HepG2 (cell line): ENCODE results near the gene RECQL5. TPM values are rescaled to one million over a fixed set of nuclear protein-coding genes. Genes with fewer than 3 reads are reported as not detected.
A peak's percentile ranks its signal among the peaks of the same experiment; 100 is the strongest.

Experiments
- AGO1 ChIP-seq: fragments of 200-400 bp; formaldehyde crosslinking; IDR thresholded peaks from 2 replicates; pipeline ENCODE4 v1.6.1; 2017; ENCODE audit warnings: mild to moderate bottlenecking, low read depth, low read length, moderate library complexity; ENCODE audit not compliant: poor library complexity, severe bottlenecking
- ARNTL ChIP-seq: sonication (generic); formaldehyde crosslinking; IDR thresholded peaks from 2 replicates; pipeline ENCODE4 v1.4.0; 2020; ENCODE audit warnings: mild to moderate bottlenecking, missing genetic modification reagents
- BRD4 ChIP-seq: sonication (generic); formaldehyde crosslinking; IDR thresholded peaks from 2 replicates; pipeline ENCODE4 v1.4.0; 2020; ENCODE audit warnings: missing genetic modification reagents
- DNMT1 ChIP-seq: sonication (generic); formaldehyde crosslinking; IDR thresholded peaks from 2 replicates; pipeline ENCODE4 v1.5.1; 2020; ENCODE audit warnings: mild to moderate bottlenecking, missing genetic modification reagents
- IKZF1 ChIP-seq: fragments of 450-650 bp; IDR thresholded peaks from 2 replicates; pipeline ENCODE4 v1.7.1; 2016
- SALL2 ChIP-seq: sonication (generic); formaldehyde crosslinking; IDR thresholded peaks from 2 replicates; pipeline ENCODE4 v1.8.1; 2023; ENCODE audit warnings: mild to moderate bottlenecking, missing genetic modification reagents, inconsistent platforms
- STAT5B ChIP-seq: sonication (generic); formaldehyde crosslinking; IDR thresholded peaks from 2 replicates; pipeline ENCODE4 v1.4.0; 2020; ENCODE audit warnings: missing genetic modification reagents
- TBX2 ChIP-seq: sonication (generic); formaldehyde crosslinking; IDR thresholded peaks from 2 replicates; pipeline ENCODE4 v1.5.0; 2020; ENCODE audit warnings: missing genetic modification reagents, mild to moderate bottlenecking, borderline replicate concordance
- ZBTB3 ChIP-seq: sonication (generic); formaldehyde crosslinking; IDR thresholded peaks from 2 replicates; pipeline ENCODE4 v1.4.0; 2020; ENCODE audit warnings: low read depth, mild to moderate bottlenecking, moderate library complexity, missing genetic modification reagents, borderline replicate concordance
- ZFP82 ChIP-seq: sonication (generic); formaldehyde crosslinking; IDR thresholded peaks from 2 replicates; pipeline ENCODE4 v1.5.1; 2020; ENCODE audit warnings: mild to moderate bottlenecking, missing genetic modification reagents, borderline replicate concordance
- ZIK1 ChIP-seq: sonication (generic); formaldehyde crosslinking; IDR thresholded peaks from 2 replicates; pipeline ENCODE4 v1.5.0; 2020; ENCODE audit warnings: mild to moderate bottlenecking, low read depth, missing genetic modification reagents, borderline replicate concordance
- ZNF335 ChIP-seq: sonication (generic); formaldehyde crosslinking; IDR thresholded peaks from 2 replicates; pipeline ENCODE4 v1.4.0; 2020; ENCODE audit warnings: missing genetic modification reagents
- ZNF446 ChIP-seq: sonication (generic); formaldehyde crosslinking; IDR thresholded peaks from 2 replicates; pipeline ENCODE4 v1.5.0; 2020; ENCODE audit warnings: mild to moderate bottlenecking, missing genetic modification reagents
- ZNF83 ChIP-seq: sonication (generic); formaldehyde crosslinking; IDR thresholded peaks from 2 replicates; pipeline ENCODE4 v1.4.0; 2020; ENCODE audit warnings: missing genetic modification reagents, mild to moderate bottlenecking, borderline replicate concordance
- ZNF879 ChIP-seq: sonication (generic); formaldehyde crosslinking; IDR thresholded peaks from 2 replicates; pipeline ENCODE4 v1.8.1; 2023; ENCODE audit warnings: missing genetic modification reagents
- polyA plus RNA-seq, 8 experiments: library from polyadenylated mRNA; depleted of rRNA in 3 of 8; stranded (reverse) in 7 of 8; unstranded in 1 of 8; fragments of >200 nt; fragmentation: Illumina TruSeq in 4 of 8; extraction: Trizol in 4 of 8; gene quantifications; 2 replicates each; pipeline versions ENCODE4 v1.2.1 to v1.2.3, GENCODE V29; 2011 to 2016; ENCODE audit warnings: low read depth in 4 of 8, missing spikeins in 1 of 8, mixed read lengths in 1 of 8; ENCODE audit not compliant: insufficient read depth in 1 of 8
- total RNA-seq, 5 experiments: library from RNA; depleted of rRNA; stranded (reverse); fragments of >200 nt; fragmentation: Illumina TruSeq; extraction: Trizol; gene quantifications; 2 replicates each; pipeline ENCODE4 v1.2.3, GENCODE V29; 2016; ENCODE audit warnings: low read depth in 1 of 5
- TF ChIP-seq, protein P1 (sequence below): sonication (generic); IDR thresholded peaks from 2 replicates; pipeline ENCODE4 v1.6.1; 2016; ENCODE audit warnings: low read depth, borderline replicate concordance
- TF ChIP-seq, protein P2 (sequence below): sonication (generic); formaldehyde crosslinking; conservative IDR thresholded peaks from 2 replicates; pipeline ENCODE4 v1.8.1; 2023; ENCODE audit warnings: missing genetic modification reagents
- TF ChIP-seq, protein P3 (sequence below): sonication (generic); formaldehyde crosslinking; IDR thresholded peaks from 2 replicates; pipeline ENCODE4 v1.4.0; 2020; ENCODE audit warnings: missing genetic modification reagents, borderline replicate concordance
- TF ChIP-seq, protein P4 (sequence below): sonication (generic); formaldehyde crosslinking; conservative IDR thresholded peaks from 2 replicates; pipeline ENCODE4 v1.8.0; 2022; ENCODE audit warnings: mild to moderate bottlenecking, moderate library complexity, missing genetic modification reagents

Gene RECQL5
- total and polyA plus RNA-seq, 2 of the 13 experiments (the other 11 are each of a cell fraction or from before 2014, with no cell fraction given): 27.7 to 32.0 TPM

DNA sequence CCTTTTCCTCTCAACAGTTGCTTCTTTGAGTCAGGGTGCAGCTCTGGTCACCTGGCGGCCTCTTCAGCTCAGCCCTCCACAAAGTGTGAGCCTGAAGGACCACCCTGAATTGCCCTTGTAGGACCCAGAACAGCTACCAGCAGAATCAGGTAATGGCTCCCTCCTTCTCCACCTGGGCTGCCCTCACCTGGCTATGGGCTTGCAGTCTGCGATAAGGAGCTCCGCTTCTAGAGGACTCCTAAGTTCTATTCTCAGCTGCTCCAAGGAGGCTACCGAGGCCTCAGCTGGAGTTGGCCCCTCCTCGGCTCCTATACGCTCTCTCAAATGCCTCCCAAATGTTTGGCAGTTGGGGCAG is 20.3 kb downstream of the RECQL5 start (continued):
- TF ChIP-seq, protein P1, sequence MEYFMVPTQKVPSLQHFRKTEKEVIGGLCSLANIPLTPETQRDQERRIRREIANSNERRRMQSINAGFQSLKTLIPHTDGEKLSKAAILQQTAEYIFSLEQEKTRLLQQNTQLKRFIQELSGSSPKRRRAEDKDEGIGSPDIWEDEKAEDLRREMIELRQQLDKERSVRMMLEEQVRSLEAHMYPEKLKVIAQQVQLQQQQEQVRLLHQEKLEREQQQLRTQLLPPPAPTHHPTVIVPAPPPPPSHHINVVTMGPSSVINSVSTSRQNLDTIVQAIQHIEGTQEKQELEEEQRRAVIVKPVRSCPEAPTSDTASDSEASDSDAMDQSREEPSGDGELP: 0 out of 2 replicates have a peak, but pooled peaks have one; percentile 0
- no peak for TF ChIP-seq ZNF83 (CRISPR knock-in tag)
- no peak for TF ChIP-seq STAT5B (CRISPR knock-in tag)
- no peak for TF ChIP-seq BRD4 (CRISPR knock-in tag)
- no peak for TF ChIP-seq DNMT1 (CRISPR knock-in tag)
- no peak for TF ChIP-seq AGO1
- TF ChIP-seq SALL2: peak; percentile 6; the same call in 1 of the 2 replicates
- TF ChIP-seq TBX2 (CRISPR knock-in tag): 0 out of 2 replicates have a peak, but pooled peaks have one; percentile 9
- TF ChIP-seq ZBTB3 (CRISPR knock-in tag): no peak
- TF ChIP-seq, protein P2, sequence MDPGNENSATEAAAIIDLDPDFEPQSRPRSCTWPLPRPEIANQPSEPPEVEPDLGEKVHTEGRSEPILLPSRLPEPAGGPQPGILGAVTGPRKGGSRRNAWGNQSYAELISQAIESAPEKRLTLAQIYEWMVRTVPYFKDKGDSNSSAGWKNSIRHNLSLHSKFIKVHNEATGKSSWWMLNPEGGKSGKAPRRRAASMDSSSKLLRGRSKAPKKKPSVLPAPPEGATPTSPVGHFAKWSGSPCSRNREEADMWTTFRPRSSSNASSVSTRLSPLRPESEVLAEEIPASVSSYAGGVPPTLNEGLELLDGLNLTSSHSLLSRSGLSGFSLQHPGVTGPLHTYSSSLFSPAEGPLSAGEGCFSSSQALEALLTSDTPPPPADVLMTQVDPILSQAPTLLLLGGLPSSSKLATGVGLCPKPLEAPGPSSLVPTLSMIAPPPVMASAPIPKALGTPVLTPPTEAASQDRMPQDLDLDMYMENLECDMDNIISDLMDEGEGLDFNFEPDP (CRISPR knock-in tag): 0 out of 2 replicates have a peak, but pooled peaks have one; percentile 64
- TF ChIP-seq ZIK1 (CRISPR knock-in tag): peak; percentile 16; the same call in 1 of the 2 replicates
- TF ChIP-seq ZNF879 (CRISPR knock-in tag): no peak
- no peak for TF ChIP-seq IKZF1
- TF ChIP-seq ZNF335 (CRISPR knock-in tag): no peak
- TF ChIP-seq, protein P3, sequence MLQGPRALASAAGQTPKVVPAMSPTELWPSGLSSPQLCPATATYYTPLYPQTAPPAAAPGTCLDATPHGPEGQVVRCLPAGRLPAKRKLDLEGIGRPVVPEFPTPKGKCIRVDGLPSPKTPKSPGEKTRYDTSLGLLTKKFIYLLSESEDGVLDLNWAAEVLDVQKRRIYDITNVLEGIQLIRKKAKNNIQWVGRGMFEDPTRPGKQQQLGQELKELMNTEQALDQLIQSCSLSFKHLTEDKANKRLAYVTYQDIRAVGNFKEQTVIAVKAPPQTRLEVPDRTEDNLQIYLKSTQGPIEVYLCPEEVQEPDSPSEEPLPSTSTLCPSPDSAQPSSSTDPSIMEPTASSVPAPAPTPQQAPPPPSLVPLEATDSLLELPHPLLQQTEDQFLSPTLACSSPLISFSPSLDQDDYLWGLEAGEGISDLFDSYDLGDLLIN (CRISPR knock-in tag): 0 out of 2 replicates have a peak, but pooled peaks have one; percentile 4
- TF ChIP-seq ARNTL (CRISPR knock-in tag): peak; percentile 6; the same call in 1 of the 2 replicates
- TF ChIP-seq, protein P4, sequence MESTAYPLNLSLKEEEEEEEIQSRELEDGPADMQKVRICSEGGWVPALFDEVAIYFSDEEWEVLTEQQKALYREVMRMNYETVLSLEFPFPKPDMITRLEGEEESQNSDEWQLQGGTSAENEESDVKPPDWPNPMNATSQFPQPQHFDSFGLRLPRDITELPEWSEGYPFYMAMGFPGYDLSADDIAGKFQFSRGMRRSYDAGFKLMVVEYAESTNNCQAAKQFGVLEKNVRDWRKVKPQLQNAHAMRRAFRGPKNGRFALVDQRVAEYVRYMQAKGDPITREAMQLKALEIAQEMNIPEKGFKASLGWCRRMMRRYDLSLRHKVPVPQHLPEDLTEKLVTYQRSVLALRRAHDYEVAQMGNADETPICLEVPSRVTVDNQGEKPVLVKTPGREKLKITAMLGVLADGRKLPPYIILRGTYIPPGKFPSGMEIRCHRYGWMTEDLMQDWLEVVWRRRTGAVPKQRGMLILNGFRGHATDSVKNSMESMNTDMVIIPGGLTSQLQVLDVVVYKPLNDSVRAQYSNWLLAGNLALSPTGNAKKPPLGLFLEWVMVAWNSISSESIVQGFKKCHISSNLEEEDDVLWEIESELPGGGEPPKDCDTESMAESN (CRISPR knock-in tag): no peak
- TF ChIP-seq ZFP82: 0 out of 2 replicates have a peak, but pooled peaks have one; percentile 7
- no peak for TF ChIP-seq ZNF446 (CRISPR knock-in tag)
